ENCODE measurements around the gene RAB34.

GRCh38 chr17:28749516-28750177 lies 32.0 kb upstream of the RAB34 start:
- TF ChIP-seq CTCF (IDR thresholded peaks at IDR 0.05) = no peak
- TF ChIP-seq POLR2A (IDR thresholded peaks at IDR 0.05) = no peak

Measured in heart left ventricle (tissue), 13 donors.